ENCODE measurements around the gene APMAP. TPM values are rescaled to one million over a fixed set of nuclear protein-coding genes. Genes with fewer than 3 reads are reported as not detected.

The APMAP gene
- total and polyA plus RNA-seq, 2 of the 13 experiments (the other 11 are each of a cell fraction or from before 2014, with no cell fraction given) = 168 to 214 TPM

DNA sequence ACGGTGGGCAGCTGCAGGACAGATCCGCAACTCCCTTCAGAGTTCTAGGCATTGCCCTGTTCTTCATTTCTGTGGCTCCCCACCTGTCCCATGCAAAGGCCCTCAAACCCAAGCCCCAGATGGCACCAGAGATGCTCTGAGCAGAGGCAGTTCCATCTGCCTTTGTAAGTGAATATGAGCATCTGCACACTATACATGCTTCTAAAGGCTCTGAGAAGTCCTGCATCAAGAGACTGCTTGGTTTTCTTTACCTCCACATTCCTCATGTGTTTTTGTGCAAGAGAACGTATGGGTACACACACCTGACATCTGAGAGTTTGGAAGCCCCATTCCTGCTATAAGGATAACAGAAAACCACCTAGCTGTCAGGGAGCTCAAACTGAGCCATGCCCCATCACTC, 57.8 kb downstream of the APMAP start:
- WGBS (ENCODE audit: low lambda C conversion rate) = 32% methylated on average over 3 of the region's 3 CpGs

DNA sequence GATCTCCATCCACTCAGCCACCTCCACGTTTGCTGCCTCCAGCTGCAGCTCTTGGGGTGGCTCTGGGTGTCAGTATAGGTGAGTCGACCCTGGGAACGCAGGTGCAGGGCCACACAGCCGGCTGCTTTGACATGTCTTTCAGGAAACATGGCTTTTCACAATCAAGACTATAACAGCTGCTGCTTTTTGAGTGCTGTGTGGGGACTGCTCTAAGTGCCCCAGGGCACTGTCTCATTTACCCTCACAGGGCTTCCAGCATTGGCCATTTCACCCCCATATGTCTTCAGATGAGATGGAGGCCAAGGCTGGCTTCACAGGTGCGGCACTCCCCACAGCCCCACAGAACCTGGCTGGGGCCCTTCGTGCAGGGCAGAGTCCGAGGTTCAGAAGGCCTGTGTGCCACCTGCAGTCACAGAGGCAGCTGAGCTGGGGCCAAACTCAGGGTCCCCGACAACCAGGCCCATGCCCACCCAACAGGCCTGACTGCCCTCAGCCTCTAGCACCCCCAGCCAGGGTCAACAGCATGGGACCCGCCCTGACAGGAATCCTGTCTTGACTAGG, 58.4 kb downstream of the APMAP start:
- Histone ChIP-seq H3K36me3 (replicated peaks in 1 of 2; ENCODE audit: control insufficient read depth in 1 of 2, insufficient read depth in 2 of 2, low read length in 2 of 2) (no peaks in the 10 kb centered on the region), H3K79me2 (ENCODE audit: insufficient read depth, low read length) (no peaks in the 10 kb centered on the region), H3K4me2 (ENCODE audit: low read depth, low read length) (no peak overlapping the region), H2AFZ (ENCODE audit: low read length) (no peak overlapping the region), H3K4me3 (replicated peaks in 1 of 3; ENCODE audit: insufficient read depth in 1 of 3, low read depth in 2 of 3, low read length in 3 of 3) (no peak overlapping the region), H3K9ac (ENCODE audit: insufficient read depth, low read depth, low read length) (no peak overlapping the region), H3K9me3 (ENCODE audit: low read length) (0 out of 2 replicates have a peak, but pooled peaks cover 8% of the 10 kb centered on the region), H3K27me3 (ENCODE audit: control insufficient read depth in 1 of 2, insufficient read depth in 2 of 2, low read length in 2 of 2) (peaks cover 2 to 7% of the 10 kb centered on the region in 2 experiments; a peak in 2 of 5 replicates), H3K27ac (ENCODE audit: extremely low read length, insufficient read depth, low read length) (no peak overlapping the region), H3K4me1 (ENCODE audit: insufficient read depth, low read length) (0 out of 2 replicates have a peak, but pooled peaks cover 4% of the 10 kb centered on the region), H4K20me1 (ENCODE audit: insufficient read depth, low read length) (no peaks in the 10 kb centered on the region)
- POLR2A ChIA-PET = no interaction called here
- FAIRE-seq (no peak), ATAC-seq (peak; percentile 61), DNase-seq (ENCODE audit: low spot score) (no peak)
- CTCF ChIA-PET (ENCODE audit: low intra/inter-chr PET ratio, low total read pairs) = no interaction called here
- in situ Hi-C loops (cut with HindIII; ENCODE audit: extremely low pct_ligation_motif_present, low pct_unique_long_range_greater_than_20kb) = no loop called here
- no TSS peak for BruUV-seq (replicated peaks)
- intact Hi-C loops (cut with micrococcal nuclease; ENCODE audit: unreplicated experiment) = no loop called here
- WGBS (ENCODE audit: low lambda C conversion rate) = 14% methylated on average over 7 of the region's 9 CpGs
- TF ChIP-seq ZBTB39 (CRISPR knock-in tag; IDR thresholded peaks at IDR 0.05) (no peak), DZIP1 (CRISPR knock-in tag; IDR thresholded peaks at IDR 0.05) (no peak), SRY (CRISPR knock-in tag; IDR thresholded peaks at IDR 0.05) (0 out of 2 replicates have a peak, but pooled peaks have one; percentile 28)
- TF ChIP-seq, protein P1, sequence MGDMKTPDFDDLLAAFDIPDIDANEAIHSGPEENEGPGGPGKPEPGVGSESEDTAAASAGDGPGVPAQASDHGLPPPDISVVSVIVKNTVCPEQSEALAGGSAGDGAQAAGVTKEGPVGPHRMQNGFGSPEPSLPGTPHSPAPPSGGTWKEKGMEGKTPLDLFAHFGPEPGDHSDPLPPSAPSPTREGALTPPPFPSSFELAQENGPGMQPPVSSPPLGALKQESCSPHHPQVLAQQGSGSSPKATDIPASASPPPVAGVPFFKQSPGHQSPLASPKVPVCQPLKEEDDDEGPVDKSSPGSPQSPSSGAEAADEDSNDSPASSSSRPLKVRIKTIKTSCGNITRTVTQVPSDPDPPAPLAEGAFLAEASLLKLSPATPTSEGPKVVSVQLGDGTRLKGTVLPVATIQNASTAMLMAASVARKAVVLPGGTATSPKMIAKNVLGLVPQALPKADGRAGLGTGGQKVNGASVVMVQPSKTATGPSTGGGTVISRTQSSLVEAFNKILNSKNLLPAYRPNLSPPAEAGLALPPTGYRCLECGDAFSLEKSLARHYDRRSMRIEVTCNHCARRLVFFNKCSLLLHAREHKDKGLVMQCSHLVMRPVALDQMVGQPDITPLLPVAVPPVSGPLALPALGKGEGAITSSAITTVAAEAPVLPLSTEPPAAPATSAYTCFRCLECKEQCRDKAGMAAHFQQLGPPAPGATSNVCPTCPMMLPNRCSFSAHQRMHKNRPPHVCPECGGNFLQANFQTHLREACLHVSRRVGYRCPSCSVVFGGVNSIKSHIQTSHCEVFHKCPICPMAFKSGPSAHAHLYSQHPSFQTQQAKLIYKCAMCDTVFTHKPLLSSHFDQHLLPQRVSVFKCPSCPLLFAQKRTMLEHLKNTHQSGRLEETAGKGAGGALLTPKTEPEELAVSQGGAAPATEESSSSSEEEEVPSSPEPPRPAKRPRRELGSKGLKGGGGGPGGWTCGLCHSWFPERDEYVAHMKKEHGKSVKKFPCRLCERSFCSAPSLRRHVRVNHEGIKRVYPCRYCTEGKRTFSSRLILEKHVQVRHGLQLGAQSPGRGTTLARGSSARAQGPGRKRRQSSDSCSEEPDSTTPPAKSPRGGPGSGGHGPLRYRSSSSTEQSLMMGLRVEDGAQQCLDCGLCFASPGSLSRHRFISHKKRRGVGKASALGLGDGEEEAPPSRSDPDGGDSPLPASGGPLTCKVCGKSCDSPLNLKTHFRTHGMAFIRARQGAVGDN (CRISPR knock-in tag; IDR thresholded peaks at IDR 0.05) = 0 out of 2 replicates have a peak, but pooled peaks have one; percentile 15

More for the DNA sequence above, 57.8 kb downstream of the APMAP start:
- Histone ChIP-seq H3K27me3 (ENCODE audit: control insufficient read depth in 1 of 2, insufficient read depth in 2 of 2, low read length in 2 of 2) (peaks cover 2 to 4% of the 10 kb centered on the region in 2 experiments; a peak in 2 of 5 replicates), H2AFZ (ENCODE audit: low read length) (no peak overlapping the region), H3K36me3 (replicated peaks in 1 of 2; ENCODE audit: control insufficient read depth in 1 of 2, insufficient read depth in 2 of 2, low read length in 2 of 2) (no peaks in the 10 kb centered on the region), H3K9me3 (ENCODE audit: low read length) (0 out of 2 replicates have a peak, but pooled peaks cover 8% of the 10 kb centered on the region), H3K4me3 (replicated peaks in 1 of 3; ENCODE audit: insufficient read depth in 1 of 3, low read depth in 2 of 3, low read length in 3 of 3) (no peak overlapping the region), H3K4me1 (ENCODE audit: insufficient read depth, low read length) (0 out of 2 replicates have a peak, but pooled peaks cover 4% of the 10 kb centered on the region), H3K27ac (ENCODE audit: extremely low read length, insufficient read depth, low read length) (no peak overlapping the region), H3K9ac (ENCODE audit: insufficient read depth, low read depth, low read length) (no peak overlapping the region), H3K4me2 (ENCODE audit: low read depth, low read length) (no peak overlapping the region), H4K20me1 (ENCODE audit: insufficient read depth, low read length) (no peaks in the 10 kb centered on the region), H3K79me2 (ENCODE audit: insufficient read depth, low read length) (no peaks in the 10 kb centered on the region)
- ATAC-seq = no peak
- intact Hi-C loops (cut with micrococcal nuclease; ENCODE audit: unreplicated experiment) = no loop called here
- ChIA-PET POLR2A (no interaction called here), CTCF (ENCODE audit: low intra/inter-chr PET ratio, low total read pairs) (no interaction called here)
- no TSS peak for BruUV-seq (replicated peaks)
- in situ Hi-C loops (cut with HindIII; ENCODE audit: extremely low pct_ligation_motif_present, low pct_unique_long_range_greater_than_20kb) = no loop called here
- DNase-seq (ENCODE audit: low spot score) = no peak
- TF ChIP-seq ZNF264 (CRISPR knock-in tag; IDR thresholded peaks at IDR 0.05) (no peak), SMARCE1 (IDR thresholded peaks at IDR 0.05; ENCODE audit: borderline replicate concordance) (no peak), TCF7 (IDR thresholded peaks at IDR 0.05; ENCODE audit: low read depth) (no peak), HNRNPH1 (optimal IDR thresholded peaks at IDR 0.05; ENCODE audit: low read depth, low read length) (no peak), ZNF329 (CRISPR knock-in tag; IDR thresholded peaks at IDR 0.05; ENCODE audit: low read depth) (no peak), ZNF333 (CRISPR knock-in tag; IDR thresholded peaks at IDR 0.05; ENCODE audit: borderline replicate concordance) (no peak), SNRNP70 (IDR thresholded peaks at IDR 0.05; ENCODE audit: low read depth, low read length) (no peak), MAFF (IDR thresholded peaks at IDR 0.05; ENCODE audit: low read depth, low read length) (no peak), IKZF4 (CRISPR knock-in tag; IDR thresholded peaks at IDR 0.05; ENCODE audit: borderline replicate concordance, low read depth, not compliant biosample characterization) (no peak)
- no peak for FAIRE-seq

All from HepG2 (cell line).